GM10266 (cell line): Measurements from ENCODE around the gene PELI2.
A peak's percentile ranks its signal among the peaks of the same experiment; 100 is the strongest.

Source experiments
- DNase-seq: peaks from one replicate; pipeline ENCODE4 v3.0.0; 2012; ENCODE audit errors: extremely low spot score
- TF ChIP-seq, protein P1 (sequence below): IDR thresholded peaks from 2 replicates; pipeline ENCODE4 v1.5.1; 2012; ENCODE audit warnings: mild to moderate bottlenecking, low read depth; ENCODE audit not compliant: control insufficient read depth, insufficient read depth; ENCODE audit errors: missing control alignments

Gene PELI2

DNA sequence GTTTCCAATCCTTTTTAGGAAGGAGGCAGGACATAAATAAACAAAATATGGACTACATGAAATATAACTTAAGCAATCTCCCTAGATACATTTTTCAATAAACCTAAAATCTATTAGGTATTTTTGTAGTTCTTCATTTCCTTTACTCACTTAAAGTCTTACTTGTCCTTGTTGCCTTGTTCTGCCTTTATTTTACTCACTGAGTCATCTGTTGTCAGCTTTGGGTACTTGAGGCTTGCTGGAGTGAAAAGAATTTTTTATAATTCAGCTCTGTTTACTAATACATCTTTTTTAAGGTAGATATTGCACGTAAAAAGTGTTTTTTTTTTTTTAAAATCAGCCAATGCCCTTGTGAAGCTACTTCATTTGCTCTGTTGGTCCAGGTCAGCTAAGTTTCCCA lies 216.2 kb downstream of the PELI2 start:
- TF ChIP-seq, protein P1, sequence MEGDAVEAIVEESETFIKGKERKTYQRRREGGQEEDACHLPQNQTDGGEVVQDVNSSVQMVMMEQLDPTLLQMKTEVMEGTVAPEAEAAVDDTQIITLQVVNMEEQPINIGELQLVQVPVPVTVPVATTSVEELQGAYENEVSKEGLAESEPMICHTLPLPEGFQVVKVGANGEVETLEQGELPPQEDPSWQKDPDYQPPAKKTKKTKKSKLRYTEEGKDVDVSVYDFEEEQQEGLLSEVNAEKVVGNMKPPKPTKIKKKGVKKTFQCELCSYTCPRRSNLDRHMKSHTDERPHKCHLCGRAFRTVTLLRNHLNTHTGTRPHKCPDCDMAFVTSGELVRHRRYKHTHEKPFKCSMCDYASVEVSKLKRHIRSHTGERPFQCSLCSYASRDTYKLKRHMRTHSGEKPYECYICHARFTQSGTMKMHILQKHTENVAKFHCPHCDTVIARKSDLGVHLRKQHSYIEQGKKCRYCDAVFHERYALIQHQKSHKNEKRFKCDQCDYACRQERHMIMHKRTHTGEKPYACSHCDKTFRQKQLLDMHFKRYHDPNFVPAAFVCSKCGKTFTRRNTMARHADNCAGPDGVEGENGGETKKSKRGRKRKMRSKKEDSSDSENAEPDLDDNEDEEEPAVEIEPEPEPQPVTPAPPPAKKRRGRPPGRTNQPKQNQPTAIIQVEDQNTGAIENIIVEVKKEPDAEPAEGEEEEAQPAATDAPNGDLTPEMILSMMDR, result no peak
- DNase-seq, result no peak

GRCh38 chr14:56338674-56339073 lies 220.5 kb downstream of the PELI2 start:
- DNase-seq, result no peak
- TF ChIP-seq, protein P1, result no peak

DNA sequence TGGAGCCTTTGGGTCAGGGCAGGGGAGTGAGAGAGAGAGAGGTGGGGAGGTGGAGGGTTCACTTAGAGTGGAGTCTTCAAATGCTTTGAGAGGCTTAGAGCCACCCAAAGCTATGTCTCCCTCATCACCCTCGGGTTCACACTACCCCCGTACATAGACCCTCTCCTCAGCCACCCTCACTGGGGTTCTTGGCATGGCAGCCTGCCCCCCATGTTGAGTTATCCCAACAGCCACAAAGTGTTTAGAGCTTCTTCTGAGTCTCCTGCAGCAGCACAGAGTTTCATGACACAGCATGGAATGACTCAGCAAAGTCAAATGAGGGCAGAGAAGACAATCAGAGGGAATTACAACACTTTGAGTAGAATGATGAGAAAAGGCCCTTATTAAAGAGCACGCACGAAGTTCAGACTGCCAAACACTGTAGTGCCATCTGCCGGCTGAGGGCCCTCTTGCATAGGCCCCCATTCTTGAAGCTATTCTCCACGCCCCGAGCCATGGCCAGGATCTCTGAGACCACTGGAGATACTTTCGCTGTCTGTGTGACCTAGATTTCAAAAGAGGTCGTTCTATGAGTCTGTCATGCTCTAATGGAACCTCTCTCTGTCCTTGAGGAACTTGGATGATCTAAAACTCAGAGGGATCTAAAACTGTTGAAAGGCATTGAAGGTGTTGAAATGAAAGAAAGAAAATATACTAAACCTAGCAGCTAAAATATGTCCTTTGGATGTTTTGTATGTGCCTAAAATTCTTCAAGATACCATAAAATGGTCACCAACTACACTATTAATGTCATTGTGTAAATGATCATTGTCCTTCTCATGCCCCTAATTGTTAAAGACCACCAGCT lies 221.9 kb downstream of the PELI2 start:
- TF ChIP-seq, protein P1, result peak; percentile 74
- DNase-seq, result peak; percentile 42

DNA sequence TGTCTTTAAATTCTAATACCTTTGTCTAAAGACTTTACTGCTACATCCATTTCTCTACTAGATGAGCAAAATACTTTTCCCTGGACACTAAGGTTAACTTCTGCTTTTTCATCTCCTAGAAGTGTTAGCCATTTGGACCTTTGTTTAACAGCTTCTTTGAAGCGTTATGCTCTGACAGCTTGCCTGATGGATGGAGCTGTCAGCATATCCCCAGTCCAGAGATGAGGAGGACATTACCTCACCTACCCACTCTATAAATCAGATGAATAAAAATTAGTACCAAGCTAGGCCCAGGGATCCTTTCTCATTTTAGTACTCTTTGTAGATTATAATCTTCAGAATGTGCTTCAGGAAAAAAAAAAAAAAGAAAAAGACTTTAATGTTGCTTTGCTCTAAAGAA lies 222.7 kb downstream of the PELI2 start:
- DNase-seq, result no peak
- TF ChIP-seq, protein P1, result no peak

GRCh38 chr14:56341766-56342493 lies 223.7 kb downstream of the PELI2 start:
- TF ChIP-seq, protein P1, result no peak
- no peak for DNase-seq

- TF ChIP-seq, protein P1, result no peak
- DNase-seq, result no peak
Observed at GRCh38 chr14:56342494-56342942, 224.3 kb downstream of the PELI2 start.

DNA sequence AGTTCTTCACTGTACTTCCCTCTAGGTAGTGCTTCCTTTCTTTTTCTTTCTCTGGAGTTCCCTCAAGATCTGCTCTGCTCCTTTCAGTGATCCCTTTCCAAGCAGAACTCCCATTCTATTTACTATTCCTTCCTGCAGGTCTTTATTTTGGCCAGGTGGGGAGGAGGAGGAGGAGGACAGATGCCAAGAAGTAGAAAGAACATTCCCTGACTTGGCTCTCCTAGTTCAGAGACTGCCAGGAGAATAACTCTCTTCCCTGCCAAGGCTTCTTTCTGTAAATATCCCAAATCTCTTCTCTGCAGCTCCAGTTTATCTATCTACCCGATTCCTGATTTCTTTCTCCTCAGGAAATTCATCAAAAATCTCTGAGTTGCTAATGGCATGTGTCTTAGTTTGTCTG lies 231.7 kb downstream of the PELI2 start:
- DNase-seq, result no peak
- TF ChIP-seq, protein P1, result no peak
